Liver (tissue), 3 donors: Measurements from ENCODE around the gene SEC62.

ENCODE experiments used
- ATF3 ChIP-seq: IDR thresholded peaks from 2 replicates; pipeline ENCODE4 v1.6.1; 2016; ENCODE audit warnings: antibody characterized with exemption
- CTCF ChIP-seq: fragments of 150-350 bp; IDR thresholded peaks from 2 replicates; pipeline ENCODE4 v1.5.1; 2017; ENCODE audit warnings: improper control_type of control experiment, low read depth, low read length; ENCODE audit not compliant: missing input control
- EGR1 ChIP-seq, 2 donors: IDR thresholded peaks; 2 replicates each; pipeline ENCODE4 v1.6.1; 2016 to 2018; ENCODE audit warnings: antibody characterized with exemption in 2 of 2, low read depth in 2 of 2
- FOXA1 ChIP-seq: IDR thresholded peaks from 2 replicates; pipeline ENCODE4 v1.6.1; 2016; ENCODE audit warnings: antibody characterized with exemption
- FOXA2 ChIP-seq: IDR thresholded peaks from 2 replicates; pipeline ENCODE4 v1.6.1; 2016; ENCODE audit warnings: antibody characterized with exemption
- GABPA ChIP-seq, 2 donors: IDR thresholded peaks in 1 of 2; conservative IDR thresholded peaks in 1 of 2; 2 replicates each; pipeline ENCODE4 v1.6.1; 2016; ENCODE audit warnings: antibody characterized with exemption in 2 of 2, mild to moderate bottlenecking in 1 of 2, moderate library complexity in 1 of 2
- JUND ChIP-seq, 2 donors: IDR thresholded peaks; 2 replicates each; pipeline ENCODE4 v1.6.1; 2016; ENCODE audit warnings: antibody characterized with exemption in 2 of 2
- MAX ChIP-seq: IDR thresholded peaks from 2 replicates; pipeline ENCODE4 v1.6.1; 2016; ENCODE audit warnings: antibody characterized with exemption
- NR2F2 ChIP-seq: IDR thresholded peaks from 2 replicates; pipeline ENCODE4 v1.6.1; 2016; ENCODE audit warnings: antibody characterized with exemption
- RAD21 ChIP-seq, 2 donors: IDR thresholded peaks; 2 replicates each; pipeline ENCODE4 v1.6.1; 2016; ENCODE audit warnings: antibody characterized with exemption in 2 of 2, mild to moderate bottlenecking in 2 of 2
- TAF1 ChIP-seq: conservative IDR thresholded peaks from 2 replicates; pipeline ENCODE4 v1.6.1; 2016; ENCODE audit warnings: antibody characterized with exemption, mild to moderate bottlenecking
- YY1 ChIP-seq: IDR thresholded peaks from 2 replicates; pipeline ENCODE4 v1.6.1; 2016; ENCODE audit warnings: antibody characterized with exemption, mild to moderate bottlenecking
- TF ChIP-seq, protein P1 (sequence below): IDR thresholded peaks from 2 replicates; pipeline ENCODE4 v1.6.1; 2016; ENCODE audit warnings: antibody characterized with exemption, mild to moderate bottlenecking
- TF ChIP-seq, protein P2 (sequence below): IDR thresholded peaks from 2 replicates; pipeline ENCODE4 v1.6.1; 2016; ENCODE audit warnings: antibody characterized with exemption
- donor health status: healthy.
- donor health status: healthy.

GRCh38 chr3:169939751-169940150 is 26.9 kb upstream of the SEC62 start:
- TF ChIP-seq, protein P1, sequence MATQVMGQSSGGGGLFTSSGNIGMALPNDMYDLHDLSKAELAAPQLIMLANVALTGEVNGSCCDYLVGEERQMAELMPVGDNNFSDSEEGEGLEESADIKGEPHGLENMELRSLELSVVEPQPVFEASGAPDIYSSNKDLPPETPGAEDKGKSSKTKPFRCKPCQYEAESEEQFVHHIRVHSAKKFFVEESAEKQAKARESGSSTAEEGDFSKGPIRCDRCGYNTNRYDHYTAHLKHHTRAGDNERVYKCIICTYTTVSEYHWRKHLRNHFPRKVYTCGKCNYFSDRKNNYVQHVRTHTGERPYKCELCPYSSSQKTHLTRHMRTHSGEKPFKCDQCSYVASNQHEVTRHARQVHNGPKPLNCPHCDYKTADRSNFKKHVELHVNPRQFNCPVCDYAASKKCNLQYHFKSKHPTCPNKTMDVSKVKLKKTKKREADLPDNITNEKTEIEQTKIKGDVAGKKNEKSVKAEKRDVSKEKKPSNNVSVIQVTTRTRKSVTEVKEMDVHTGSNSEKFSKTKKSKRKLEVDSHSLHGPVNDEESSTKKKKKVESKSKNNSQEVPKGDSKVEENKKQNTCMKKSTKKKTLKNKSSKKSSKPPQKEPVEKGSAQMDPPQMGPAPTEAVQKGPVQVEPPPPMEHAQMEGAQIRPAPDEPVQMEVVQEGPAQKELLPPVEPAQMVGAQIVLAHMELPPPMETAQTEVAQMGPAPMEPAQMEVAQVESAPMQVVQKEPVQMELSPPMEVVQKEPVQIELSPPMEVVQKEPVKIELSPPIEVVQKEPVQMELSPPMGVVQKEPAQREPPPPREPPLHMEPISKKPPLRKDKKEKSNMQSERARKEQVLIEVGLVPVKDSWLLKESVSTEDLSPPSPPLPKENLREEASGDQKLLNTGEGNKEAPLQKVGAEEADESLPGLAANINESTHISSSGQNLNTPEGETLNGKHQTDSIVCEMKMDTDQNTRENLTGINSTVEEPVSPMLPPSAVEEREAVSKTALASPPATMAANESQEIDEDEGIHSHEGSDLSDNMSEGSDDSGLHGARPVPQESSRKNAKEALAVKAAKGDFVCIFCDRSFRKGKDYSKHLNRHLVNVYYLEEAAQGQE: no peak
- TF ChIP-seq CTCF (no peak), TAF1 (no peak), JUND (IDR thresholded peaks at IDR 0.05) (no peak), YY1 (no peak), NR2F2 (no peak), FOXA2 (no peak), EGR1 (IDR thresholded peaks at IDR 0.05; ENCODE audit: low read depth in 2 of 2) (no peak), MAX (no peak), RAD21 (IDR thresholded peaks at IDR 0.05) (no peak), GABPA (IDR thresholded peaks at IDR 0.05 in 1 of 2, conservative IDR thresholded peaks at IDR 0.05 in 1 of 2) (no peak), FOXA1 (no peak), ATF3 (no peak)
- TF ChIP-seq, protein P2, sequence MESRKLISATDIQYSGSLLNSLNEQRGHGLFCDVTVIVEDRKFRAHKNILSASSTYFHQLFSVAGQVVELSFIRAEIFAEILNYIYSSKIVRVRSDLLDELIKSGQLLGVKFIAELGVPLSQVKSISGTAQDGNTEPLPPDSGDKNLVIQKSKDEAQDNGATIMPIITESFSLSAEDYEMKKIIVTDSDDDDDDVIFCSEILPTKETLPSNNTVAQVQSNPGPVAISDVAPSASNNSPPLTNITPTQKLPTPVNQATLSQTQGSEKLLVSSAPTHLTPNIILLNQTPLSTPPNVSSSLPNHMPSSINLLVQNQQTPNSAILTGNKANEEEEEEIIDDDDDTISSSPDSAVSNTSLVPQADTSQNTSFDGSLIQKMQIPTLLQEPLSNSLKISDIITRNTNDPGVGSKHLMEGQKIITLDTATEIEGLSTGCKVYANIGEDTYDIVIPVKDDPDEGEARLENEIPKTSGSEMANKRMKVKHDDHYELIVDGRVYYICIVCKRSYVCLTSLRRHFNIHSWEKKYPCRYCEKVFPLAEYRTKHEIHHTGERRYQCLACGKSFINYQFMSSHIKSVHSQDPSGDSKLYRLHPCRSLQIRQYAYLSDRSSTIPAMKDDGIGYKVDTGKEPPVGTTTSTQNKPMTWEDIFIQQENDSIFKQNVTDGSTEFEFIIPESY: no peak
